Measurements from ENCODE around the gene KLHL36. TPM values are rescaled to one million over a fixed set of nuclear protein-coding genes. Genes with fewer than 3 reads are reported as not detected.

KLHL36 gene
- total and polyA plus RNA-seq, 9 of the 15 experiments (the other 6 are each of a cell fraction or from before 2014, with no cell fraction given): 2.1 to 51.2 (median 18.5) TPM

- Histone ChIP-seq H3K9ac (ENCODE audit: insufficient read depth in 1 of 2, low read depth in 2 of 2, low read length in 2 of 2) (no peak overlapping the region), H3K9me3 (replicated peaks; ENCODE audit: control insufficient read depth, insufficient read depth, low read depth, low read length) (no peaks in the 10 kb centered on the region), H2AFZ (ENCODE audit: low read depth, low read length) (no peak overlapping the region), H3K27ac (ENCODE audit: extremely low read depth, low read depth, low read length) (no peak overlapping the region), H3K79me2 (ENCODE audit: control insufficient read depth, insufficient read depth, low read length) (no peaks in the 10 kb centered on the region), H3K9me1 (ENCODE audit: control insufficient read depth, insufficient read depth, low read length) (no peaks in the 10 kb centered on the region), H3K4me2 (ENCODE audit: insufficient read depth, low read length) (no peak overlapping the region), H4K20me1 (replicated peaks; ENCODE audit: control insufficient read depth, insufficient read depth, low read length) (peaks cover 13% of the 10 kb centered on the region; the same call in 1 of the 2 replicates), H3K27me3 (ENCODE audit: control insufficient read depth in 2 of 2, insufficient read depth in 2 of 2, low read length in 2 of 2) (no peaks in the 10 kb centered on the region), H3K36me3 (ENCODE audit: control insufficient read depth, insufficient read depth, low read length) (peaks cover 82% of the 10 kb centered on the region), H3K4me3 (no peak overlapping the region), H3K4me1 (replicated peaks in 1 of 2; ENCODE audit: control insufficient read depth in 2 of 2, insufficient read depth in 2 of 2, low read length in 2 of 2) (peaks cover 0 to 4% of the 10 kb centered on the region in 2 experiments; a peak in 1 of 5 replicates)
- FAIRE-seq (no peak), DNase-seq (ENCODE audit: extremely low read depth in 1 of 4, low spot score in 3 of 4) (no peak), ATAC-seq (no peak)
- ChIA-PET CTCF (ENCODE audit: low intra/inter-chr PET ratio) (no interaction called here), POLR2A (interaction anchor here (0.7 to 0.9 kb wide), 3 partner anchors 9 to 15 kb away, joined by 3 to 5 read pairs (median 3); no protein-coding TSS in a partner anchor)
- intact Hi-C loops (cut with micrococcal nuclease): no loop called here
- no TSS peak for BruUV-seq (replicated peaks)
- in situ Hi-C loops (cut with MboI): no loop called here
- WGBS (ENCODE audit: insufficient coverage, low coverage, missing lambda C conversion rate): 88% methylated on average over 11 of the region's 11 CpGs
- TF ChIP-seq PRMT5 (CRISPR knock-in tag; IDR thresholded peaks at IDR 0.05) (no peak), ZNF785 (CRISPR knock-in tag; IDR thresholded peaks at IDR 0.05) (no peak)
Measured at GRCh38 chr16:84658690-84659089, 10.4 kb downstream of the KLHL36 start.

- ChIA-PET POLR2A (no interaction called here), CTCF (ENCODE audit: low intra/inter-chr PET ratio) (no interaction called here)
Measured at GRCh38 chr16:84659656-84660300, 11.5 kb downstream of the KLHL36 start.

More at GRCh38 chr16:84659656-84660300, 11.5 kb downstream of the KLHL36 start:
- H3K27ac ChIP-seq (ENCODE audit: extremely low read depth, low read depth, low read length): no peak overlapping the region
- H3K79me2 ChIP-seq (ENCODE audit: control insufficient read depth, insufficient read depth, low read length): no peaks in the 10 kb centered on the region
- H3K9me1 ChIP-seq (ENCODE audit: control insufficient read depth, insufficient read depth, low read length): no peaks in the 10 kb centered on the region
- intact Hi-C loops (cut with micrococcal nuclease) (no loop called here), in situ Hi-C loops (cut with MboI) (no loop called here)
- H2AFZ ChIP-seq (ENCODE audit: low read depth, low read length): no peak overlapping the region
- no peak overlapping the region for H3K9ac ChIP-seq (ENCODE audit: insufficient read depth in 1 of 2, low read depth in 2 of 2, low read length in 2 of 2)
- TF ChIP-seq ATF3 (IDR thresholded peaks at IDR 0.05): no peak
- no peak for TF ChIP-seq ATF3 (CRISPR knock-in tag; conservative IDR thresholded peaks at IDR 0.05)
- no peak for TF ChIP-seq GATAD2A (IDR thresholded peaks at IDR 0.05)
- 0 out of 2 replicates have a peak, but pooled peaks have one; percentile 17 for TF ChIP-seq RBFOX2 (IDR thresholded peaks at IDR 0.05; ENCODE audit: low read depth, low read length)
- TF ChIP-seq ATF6 (CRISPR knock-in tag; IDR thresholded peaks at IDR 0.05): no peak
- TF ChIP-seq ZNF77 (CRISPR knock-in tag; IDR thresholded peaks at IDR 0.05): no peak
- no peak for TF ChIP-seq SETDB1 (IDR thresholded peaks at IDR 0.05; ENCODE audit: low read length)
- no peak for TF ChIP-seq RCOR1 (IDR thresholded peaks at IDR 0.05; ENCODE audit: borderline replicate concordance in 1 of 2, low read depth in 2 of 2, low read length in 2 of 2)
- DNase-seq (ENCODE audit: extremely low read depth in 1 of 4, low spot score in 3 of 4): no peak
- H3K9me3 ChIP-seq (replicated peaks; ENCODE audit: control insufficient read depth, insufficient read depth, low read depth, low read length): no peaks in the 10 kb centered on the region
- BruUV-seq (replicated peaks): no TSS peak
- no peak overlapping the region for H3K4me2 ChIP-seq (ENCODE audit: insufficient read depth, low read length)
- H3K4me3 ChIP-seq: no peak overlapping the region
- ATAC-seq: no peak
- peaks cover 13% of the 10 kb centered on the region; the same call in 1 of the 2 replicates for H4K20me1 ChIP-seq (replicated peaks; ENCODE audit: control insufficient read depth, insufficient read depth, low read length)
- H3K27me3 ChIP-seq (ENCODE audit: control insufficient read depth in 2 of 2, insufficient read depth in 2 of 2, low read length in 2 of 2): no peaks in the 10 kb centered on the region
- H3K36me3 ChIP-seq (ENCODE audit: control insufficient read depth, insufficient read depth, low read length): peaks cover 82% of the 10 kb centered on the region
- no peak for FAIRE-seq
- WGBS (ENCODE audit: insufficient coverage, low coverage, missing lambda C conversion rate): 90% methylated on average over 26 of the region's 27 CpGs
- H3K4me1 ChIP-seq (replicated peaks in 1 of 2; ENCODE audit: control insufficient read depth in 2 of 2, insufficient read depth in 2 of 2, low read length in 2 of 2): peaks cover 0 to 4% of the 10 kb centered on the region in 2 experiments; a peak in 1 of 5 replicates
